ENCODE results near the gene DAAM1.

The DAAM1 gene

DNA sequence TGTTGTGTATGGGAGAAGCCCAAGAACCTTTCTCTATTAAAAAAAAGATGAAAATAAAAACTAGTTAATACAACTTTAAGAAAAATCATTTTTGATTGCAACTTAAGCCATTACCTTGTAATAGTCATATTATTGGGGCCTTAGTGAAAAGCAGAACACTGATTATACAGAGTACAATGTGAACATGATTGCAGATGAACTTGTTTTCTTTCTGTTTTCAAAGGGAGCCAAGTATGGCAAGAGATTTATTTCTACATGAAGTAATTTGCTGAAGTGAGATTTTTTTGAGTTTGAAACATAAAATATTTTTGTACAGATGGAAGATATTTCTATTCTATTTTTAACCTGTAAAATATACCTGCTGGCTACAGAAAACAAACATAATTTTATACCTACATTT, 171.8 kb downstream of the DAAM1 start:
- peak overlapping the region; percentile 70 for H3K27ac ChIP-seq
- TF ChIP-seq, protein P1, sequence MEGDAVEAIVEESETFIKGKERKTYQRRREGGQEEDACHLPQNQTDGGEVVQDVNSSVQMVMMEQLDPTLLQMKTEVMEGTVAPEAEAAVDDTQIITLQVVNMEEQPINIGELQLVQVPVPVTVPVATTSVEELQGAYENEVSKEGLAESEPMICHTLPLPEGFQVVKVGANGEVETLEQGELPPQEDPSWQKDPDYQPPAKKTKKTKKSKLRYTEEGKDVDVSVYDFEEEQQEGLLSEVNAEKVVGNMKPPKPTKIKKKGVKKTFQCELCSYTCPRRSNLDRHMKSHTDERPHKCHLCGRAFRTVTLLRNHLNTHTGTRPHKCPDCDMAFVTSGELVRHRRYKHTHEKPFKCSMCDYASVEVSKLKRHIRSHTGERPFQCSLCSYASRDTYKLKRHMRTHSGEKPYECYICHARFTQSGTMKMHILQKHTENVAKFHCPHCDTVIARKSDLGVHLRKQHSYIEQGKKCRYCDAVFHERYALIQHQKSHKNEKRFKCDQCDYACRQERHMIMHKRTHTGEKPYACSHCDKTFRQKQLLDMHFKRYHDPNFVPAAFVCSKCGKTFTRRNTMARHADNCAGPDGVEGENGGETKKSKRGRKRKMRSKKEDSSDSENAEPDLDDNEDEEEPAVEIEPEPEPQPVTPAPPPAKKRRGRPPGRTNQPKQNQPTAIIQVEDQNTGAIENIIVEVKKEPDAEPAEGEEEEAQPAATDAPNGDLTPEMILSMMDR (conservative IDR thresholded peaks at IDR 0.05): no peak

DNA sequence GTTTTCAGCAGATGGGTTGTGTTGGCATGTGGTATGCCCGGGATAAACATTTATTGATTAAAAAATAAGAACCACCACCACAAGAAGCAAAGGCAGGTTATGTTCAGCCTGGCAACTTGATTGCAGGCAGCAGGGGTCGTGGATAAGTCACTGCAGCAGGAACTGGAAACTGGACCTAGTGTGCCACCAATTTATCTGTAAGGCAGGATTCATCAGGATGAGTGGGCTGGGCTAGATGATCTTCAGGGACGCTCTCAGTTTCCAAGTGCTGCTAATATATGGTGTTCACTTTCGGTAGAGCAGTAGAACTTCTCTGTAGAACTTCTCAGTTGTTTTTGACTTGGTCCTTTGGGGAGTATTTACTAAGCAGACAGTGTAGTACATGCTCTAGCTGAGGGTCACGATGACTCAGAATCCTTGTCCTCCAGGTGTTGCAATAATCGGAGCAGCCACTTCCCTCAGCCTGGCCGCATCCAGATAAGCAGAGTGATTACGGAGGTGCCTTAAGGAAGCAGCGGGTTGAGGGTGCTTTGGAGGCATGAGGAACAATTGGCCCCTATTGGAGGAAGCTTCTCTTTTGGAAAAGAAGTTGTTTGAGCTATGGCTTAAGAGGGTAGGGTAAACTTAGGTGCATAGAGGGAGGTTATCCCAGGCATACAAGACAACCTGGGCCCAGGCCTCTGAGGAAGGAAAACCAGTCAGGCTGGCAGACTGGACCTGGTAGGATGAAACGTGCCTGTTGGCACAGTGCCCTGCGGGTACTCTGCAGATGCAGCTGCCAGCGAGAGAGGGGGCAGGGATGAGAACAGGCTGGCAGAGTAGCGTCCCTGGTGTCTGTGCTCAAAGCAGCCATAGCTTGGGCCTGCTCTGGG, 172.7 kb downstream of the DAAM1 start:
- peak overlapping the region; percentile 70 for H3K27ac ChIP-seq
- TF ChIP-seq, protein P1 (conservative IDR thresholded peaks at IDR 0.05): peak; percentile 40; the same call in 1 of the 2 replicates

DNA sequence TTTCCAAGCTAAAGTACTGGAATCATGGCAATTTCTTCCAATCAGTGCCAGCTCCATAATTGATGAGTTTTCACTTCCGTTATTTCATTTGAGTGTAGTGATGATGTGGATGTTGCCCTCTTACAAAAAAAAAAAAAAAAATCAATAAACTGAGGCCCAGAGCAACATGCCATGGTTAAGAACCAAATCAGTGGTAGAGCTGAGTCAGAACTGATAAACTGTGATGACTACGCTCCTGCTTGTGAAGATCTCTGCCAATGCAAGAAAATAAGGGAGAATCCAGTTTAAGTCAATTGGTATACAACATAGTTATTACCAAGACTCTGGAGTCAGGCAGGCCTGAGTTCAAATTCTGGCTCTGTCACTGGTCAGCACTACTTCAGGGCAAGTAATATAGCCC, 174.0 kb downstream of the DAAM1 start:
- TF ChIP-seq, protein P1 (conservative IDR thresholded peaks at IDR 0.05): no peak
- H3K27ac ChIP-seq: peak overlapping the region; percentile 70

DNA sequence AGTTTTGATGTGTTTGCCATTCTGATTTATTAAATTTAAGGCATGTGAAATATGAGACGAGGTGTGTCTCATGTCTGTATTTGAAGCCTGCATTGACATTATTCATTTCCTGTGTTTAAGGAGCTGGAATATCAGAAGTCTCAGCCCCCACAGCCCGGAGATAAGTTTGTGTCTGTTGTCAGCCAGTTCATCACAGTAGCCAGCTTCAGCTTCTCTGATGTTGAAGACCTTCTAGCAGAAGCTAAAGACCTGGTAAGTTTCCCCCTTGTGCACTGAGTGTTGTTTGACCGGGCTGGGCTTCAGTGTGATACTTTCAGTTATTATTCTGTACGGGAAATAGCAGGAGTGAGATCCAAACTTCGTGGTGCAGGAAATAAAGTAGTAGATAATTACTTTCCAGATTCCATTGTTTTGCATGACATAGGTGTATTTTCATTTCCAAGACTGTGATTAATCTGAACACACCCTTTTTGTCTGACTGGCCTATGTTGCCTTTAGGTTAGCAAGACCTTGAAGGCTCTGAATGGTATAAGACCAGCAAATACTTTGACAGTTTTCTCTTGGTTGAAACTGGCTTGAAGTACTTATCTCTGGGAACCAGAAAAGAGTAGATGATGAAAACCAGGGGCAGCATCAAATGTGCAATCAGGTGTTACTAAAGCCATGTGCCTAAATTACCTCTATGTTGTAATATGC, 175.2 kb downstream of the DAAM1 start:
- TF ChIP-seq, protein P1 (conservative IDR thresholded peaks at IDR 0.05): no peak
- H3K27ac ChIP-seq: no peak overlapping the region

DNA sequence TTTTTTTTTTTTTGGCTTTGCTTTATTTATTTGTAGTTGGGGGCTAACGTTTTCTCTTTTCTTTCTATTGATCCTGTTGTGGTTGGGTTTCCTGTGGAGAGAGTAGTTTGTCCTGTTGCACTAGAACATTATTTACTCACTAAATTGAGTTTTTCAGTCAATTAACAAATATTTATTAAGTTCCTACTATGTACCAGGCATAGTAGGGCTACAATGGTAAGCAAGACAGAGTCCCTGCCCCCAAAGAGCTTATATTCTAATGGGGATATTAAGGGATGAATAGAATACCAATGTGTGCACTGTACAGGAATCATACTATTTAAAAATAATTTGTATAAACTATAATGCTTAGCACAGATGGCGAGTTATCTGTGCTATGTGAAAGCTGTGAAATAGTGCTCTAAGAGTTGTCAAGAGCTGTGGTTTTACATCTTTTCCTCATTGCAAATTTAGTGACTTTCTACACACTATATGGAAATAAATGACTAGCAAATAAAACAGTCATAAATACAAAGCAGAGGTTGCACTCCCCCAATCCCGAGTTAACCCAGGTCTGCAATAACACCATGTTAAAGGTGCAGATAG, 181.8 kb downstream of the DAAM1 start:
- no peak overlapping the region for H3K27ac ChIP-seq
- TF ChIP-seq, protein P1 (conservative IDR thresholded peaks at IDR 0.05): no peak

DNA sequence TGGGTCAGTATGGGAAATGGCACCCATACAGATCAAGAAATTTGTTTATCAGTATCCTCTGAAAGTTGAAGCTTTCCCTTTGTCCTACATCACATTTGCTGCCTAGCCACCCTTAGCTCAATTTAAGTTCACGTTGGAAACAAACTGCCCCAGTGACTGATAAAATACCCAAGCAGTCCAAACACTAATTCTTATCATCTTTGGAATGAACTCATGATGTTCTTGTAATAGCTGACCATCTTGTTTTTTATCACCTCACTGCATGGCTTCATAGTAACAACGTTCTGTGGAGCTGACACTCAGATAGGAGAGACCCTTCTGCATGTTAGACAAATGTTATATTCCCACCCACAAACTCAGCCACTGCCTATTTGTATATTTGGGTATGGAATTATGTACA, 183.3 kb downstream of the DAAM1 start:
- H3K27ac ChIP-seq: no peak overlapping the region
- TF ChIP-seq, protein P1 (conservative IDR thresholded peaks at IDR 0.05): no peak

DNA sequence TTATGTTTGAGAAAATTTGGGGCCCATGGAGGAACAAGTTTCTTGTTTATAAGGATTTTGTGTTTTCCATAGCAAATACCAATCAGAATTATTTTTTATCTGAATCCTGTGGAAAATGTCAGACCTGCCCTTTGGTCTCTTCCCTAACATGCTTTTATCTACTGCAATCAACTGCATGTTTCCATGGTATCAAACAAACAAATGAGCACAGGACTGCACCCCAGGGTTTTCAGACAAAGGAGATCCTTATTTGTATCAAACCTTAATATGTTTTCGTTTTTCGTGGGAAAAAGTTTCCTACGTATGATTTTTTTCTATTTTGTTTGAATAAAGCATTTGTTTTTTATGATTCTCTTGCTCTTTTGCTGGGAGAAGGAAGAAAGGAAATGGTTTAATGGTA, 185.6 kb downstream of the DAAM1 start:
- TF ChIP-seq, protein P1 (conservative IDR thresholded peaks at IDR 0.05): no peak
- H3K27ac ChIP-seq: no peak overlapping the region

Data from VCaP (cell line).